Heart left ventricle (tissue), 16 donors: Measurements from ENCODE around the gene KCNMB2. TPM values are rescaled to one million over a fixed set of nuclear protein-coding genes. Genes with fewer than 3 reads are reported as not detected.

Source experiments
- ATAC-seq, 4 donors: fragments of 200-7000 bp; cut with Tn5 transposase; one replicate each; pipeline ENCODE4 v1.9.1; 2020 to 2022; ENCODE audit warnings: moderate library complexity in 4 of 4, mild to moderate bottlenecking in 3 of 4, moderate number of reproducible peaks in 1 of 4
- DNase-seq, 5 donors: peaks; one replicate each; pipeline ENCODE4 v3.0.0-alpha.2; 2020
- H3K27ac ChIP-seq, 12 donors: fragments of 200-600 bp; sonication (generic) in 4 of 12; one replicate each; pipeline versions ENCODE4 v1.5.0 to v1.8.0; 2016 to 2022; ENCODE audit warnings: mild to moderate bottlenecking in 2 of 12
- H3K27me3 ChIP-seq, 9 donors: fragments of 200-600 bp; sonication (generic) in 2 of 9; one replicate each; pipeline versions ENCODE4 v1.5.1 to v1.8.0; 2016 to 2022; ENCODE audit warnings: mild to moderate bottlenecking in 3 of 9
- H3K36me3 ChIP-seq, 9 donors: fragments of 200-600 bp; sonication (generic) in 2 of 9; one replicate each; pipeline versions ENCODE4 v1.5.0 to v1.8.0; 2018 to 2022; ENCODE audit warnings: mild to moderate bottlenecking in 2 of 9
- H3K4me1 ChIP-seq, 12 donors: fragments of 200-600 bp; sonication (generic) in 4 of 12; one replicate each; pipeline versions ENCODE4 v1.5.0 to v1.8.0; 2016 to 2022; ENCODE audit warnings: mild to moderate bottlenecking in 3 of 12
- H3K4me3 ChIP-seq, 12 donors: fragments of 200-600 bp; sonication (generic) in 4 of 12; one replicate each; pipeline versions ENCODE4 v1.5.0 to v1.8.0; 2017 to 2022; ENCODE audit warnings: mild to moderate bottlenecking in 9 of 12, moderate library complexity in 4 of 12
- H3K9me3 ChIP-seq, 12 donors: fragments of 200-600 bp; sonication (generic) in 4 of 12; one replicate each; pipeline versions ENCODE4 v1.5.0 to v1.8.0; 2016 to 2022; ENCODE audit warnings: mild to moderate bottlenecking in 1 of 12
- CTCF ChIP-seq, 12 donors: fragments of 200-600 bp; sonication (generic) in 4 of 12; IDR thresholded peaks; one replicate each; pipeline versions ENCODE4 v1.5.0 to v1.8.0; 2018 to 2022; ENCODE audit warnings: antibody characterized with exemption in 12 of 12, mild to moderate bottlenecking in 5 of 12
- POLR2A ChIP-seq, 2 donors: fragments of 450-650 bp; IDR thresholded peaks; one replicate each; pipeline ENCODE4 v1.6.1; 2017; ENCODE audit warnings: antibody characterized with exemption in 2 of 2, mild to moderate bottlenecking in 2 of 2, moderate library complexity in 2 of 2
- WGBS, 4 donors: extraction: QIAGEN DNeasy Blood & Tissue Kit in 2 of 4; methylation state at CpG; one replicate each; pipeline versions ENCODE4 v1.1.5 to v1.1.7; 2013 to 2018; 5-methylcytosine and 5-hydroxymethylcytosine counted together
- intact Hi-C, 10 donors: fragments of 100-400 bp; cut with DNase I; formaldehyde crosslinking; loops; one replicate each; pipeline versions ENCODE4 v1.11.1 to v1.14.2; 2022
- polyA plus RNA-seq, 2 donors: library from polyadenylated mRNA; stranded (reverse); fragments of 200-250 nt; gene quantifications; one replicate each; pipeline ENCODE4 v1.2.3, GENCODE V29; 2013
- total RNA-seq, 9 donors: library from RNA; depleted of rRNA in 2 of 9; stranded (reverse); fragments of >200 nt in 2 of 9; fragmentation: NEBNext Ultra II Directional in 3 of 9; extraction: Animal tissue kit (Norgen Biotek cat#: 25700) in 3 of 9; gene quantifications; one replicate each; pipeline versions ENCODE4 v1.1.0 to v1.2.4, GENCODE V29; 2016 to 2023
- donor health status: ischemic (EF 13 %, LVEDD 7.1; RV severe dilation, severe dysfunction).
- donor health status: healthy with polysubstance abuse.
- donor health status: DM: no; HTN: yes; CAD: no.
- donor health status: DM: no; HTN: no; CAD: no.
- donor health status: ischemic (EF 25% LVEDD 6.9; RV normal size, moderate dysfunction).
- donor health status: ischemic (EF 25% LVEDD 5.7; RV mildly dilated, moderate dysfunction).
- donor health status: healthy.
- donor health status: DM: yes; HTN: yes; CAD: no.
- donor health status: ischemic (EF 35%, LVEDD 5.7; RV mildly dilated, moderate dysfunction).
- donor health status: nonischemic (EF 11% LVEDD 7.7; RV severe dilation, severe dysfunction).
- donor health status: DM: yes; HTN: yes; CAD: no.
- donor health status: PGD.
- donor health status: ischemic (EF 29% LVEDD 5.4; RV normal size, mild dysfunction).
- donor health status: nonischemic (EF 23%, LVEDD 6.1; RV moderate dilation, normal function).

Gene KCNMB2
- total and polyA plus RNA-seq, 11 donors, result 0.37 to 5.7 (median 2.0) TPM; not detected in 1

GRCh38 chr3:178669022-178669601 is 132.9 kb downstream of the KCNMB2 start:
- TF ChIP-seq POLR2A (IDR thresholded peaks at IDR 0.05) (no peak), CTCF (IDR thresholded peaks at IDR 0.05) (no peak)
- WGBS, 4 donors, result 15 to 22% (median 18%) methylated on average over 2 of the region's 2 CpGs
- no peaks in the 10 kb centered on the region for H3K36me3 ChIP-seq
- H3K9me3 ChIP-seq, result no peaks in the 10 kb centered on the region
- H3K4me3 ChIP-seq, result no peak overlapping the region
- intact Hi-C loops, result loop anchor here in 3 of 10 donors (10.0 kb wide), 3 partner anchors 134 to 296 kb away; partner anchors contain the start of gene KCNMB2 (in 1 of the 3)
- DNase-seq (no peak), ATAC-seq (peak in 3 of 4 donors; percentile 31 to 39 (median 35))
- H3K27me3 ChIP-seq, result no peaks in the 10 kb centered on the region
- H3K4me1 ChIP-seq, result peaks cover 0 to 46% (median 20%) of the 10 kb centered on the region in 12 donors
- H3K27ac ChIP-seq, result peak overlapping the region in 10 of 12 donors; percentile 5 to 65 (median 50)

GRCh38 chr3:178669758-178670157 is 133.5 kb downstream of the KCNMB2 start:
- Histone ChIP-seq H3K4me3 (no peak overlapping the region), H3K4me1 (peaks cover 0 to 46% (median 20%) of the 10 kb centered on the region in 12 donors), H3K27me3 (no peaks in the 10 kb centered on the region), H3K27ac (peak overlapping the region in 9 of 12 donors; percentile 5 to 65 (median 50)), H3K36me3 (no peaks in the 10 kb centered on the region), H3K9me3 (no peaks in the 10 kb centered on the region)
- TF ChIP-seq POLR2A (IDR thresholded peaks at IDR 0.05) (no peak), CTCF (IDR thresholded peaks at IDR 0.05) (no peak)
- no peak for DNase-seq
- no peak for ATAC-seq
- intact Hi-C loops, result loop anchor here in 5 of 10 donors (10.0 kb wide), 5 partner anchors 135 to 295 kb away; partner anchors contain the start of gene KCNMB2 (in 2 of the 5)
- WGBS, 4 donors, result 90 to 97% (median 92%) methylated on average over 2 of the region's 2 CpGs

GRCh38 chr3:178671377-178671776 is 135.1 kb downstream of the KCNMB2 start:
- WGBS, 4 donors, result 37 to 45% (median 40%) methylated on average over 3 of the region's 3 CpGs
- no peaks in the 10 kb centered on the region for H3K36me3 ChIP-seq
- peak overlapping the region in 6 of 12 donors; percentile 3 to 32 (median 22) for H3K27ac ChIP-seq
- no peaks in the 10 kb centered on the region for H3K9me3 ChIP-seq
- intact Hi-C loops, result loop anchor here in 4 of 10 donors (10.0 kb wide), 4 partner anchors 137 to 217 kb away; partner anchors contain the start of gene KCNMB2 (in 1 of the 4)
- ATAC-seq (peak in 3 of 4 donors; percentile 18 to 40 (median 21)), DNase-seq (no peak)
- H3K4me3 ChIP-seq, result no peak overlapping the region
- TF ChIP-seq POLR2A (IDR thresholded peaks at IDR 0.05) (no peak), CTCF (IDR thresholded peaks at IDR 0.05) (no peak)
- H3K27me3 ChIP-seq, result no peaks in the 10 kb centered on the region
- peaks cover 0 to 41% (median 20%) of the 10 kb centered on the region in 12 donors for H3K4me1 ChIP-seq

- DNase-seq, result no peak
- Histone ChIP-seq H3K36me3 (no peaks in the 10 kb centered on the region), H3K4me1 (peaks cover 0 to 38% (median 19%) of the 10 kb centered on the region in 12 donors), H3K27me3 (no peaks in the 10 kb centered on the region), H3K4me3 (no peak overlapping the region), H3K27ac (peak overlapping the region in 6 of 12 donors; percentile 3 to 32 (median 22)), H3K9me3 (no peaks in the 10 kb centered on the region)
- ATAC-seq, result peak in 3 of 4 donors; percentile 22 to 62 (median 25)
- WGBS, 4 donors, result 4 to 16% (median 12%) methylated on average over 1 of the region's 1 CpG
- TF ChIP-seq POLR2A (IDR thresholded peaks at IDR 0.05) (no peak), CTCF (IDR thresholded peaks at IDR 0.05) (no peak)
- intact Hi-C loops, result loop anchor here in 4 of 10 donors (10.0 kb wide), 4 partner anchors 137 to 217 kb away; partner anchors contain the start of gene KCNMB2 (in 1 of the 4)
Measured at GRCh38 chr3:178671791-178672190, 135.6 kb downstream of the KCNMB2 start.
